CMK (cell line): ENCODE data around the gene BICRAL.
A peak's percentile ranks its signal among the peaks of the same experiment; 100 is the strongest.
"Not testable (repeated sequence)": the region's sequence is repeated elsewhere in the genome, so short reads cannot be mapped to it uniquely, and the experiment has no call there.

ENCODE experiments used
- DNase-seq: peaks from one replicate; pipeline ENCODE4 v3.0.0-alpha.2; 2010; ENCODE audit warnings: low read depth

BICRAL gene

DNA sequence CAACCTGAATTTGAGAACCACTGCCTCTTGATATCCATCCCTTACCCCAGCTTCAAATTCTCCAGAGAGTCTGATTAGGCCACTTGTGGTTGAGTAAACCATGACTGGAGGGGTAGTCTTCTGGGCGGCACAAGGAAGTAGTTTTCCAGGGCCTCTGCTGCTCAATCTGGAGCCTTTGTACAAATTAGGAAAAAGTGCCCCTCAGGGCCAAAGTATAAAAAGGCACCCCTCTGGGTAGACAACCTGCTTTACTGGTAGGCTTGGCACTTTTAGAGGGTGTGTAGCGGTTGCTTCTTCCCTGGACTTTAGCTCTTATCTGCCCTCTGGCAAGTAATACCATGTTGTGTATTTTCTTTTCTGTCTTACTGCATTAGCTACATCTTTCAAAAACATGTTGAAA, 64.7 kb downstream of the BICRAL start:
- no peak for DNase-seq

DNA sequence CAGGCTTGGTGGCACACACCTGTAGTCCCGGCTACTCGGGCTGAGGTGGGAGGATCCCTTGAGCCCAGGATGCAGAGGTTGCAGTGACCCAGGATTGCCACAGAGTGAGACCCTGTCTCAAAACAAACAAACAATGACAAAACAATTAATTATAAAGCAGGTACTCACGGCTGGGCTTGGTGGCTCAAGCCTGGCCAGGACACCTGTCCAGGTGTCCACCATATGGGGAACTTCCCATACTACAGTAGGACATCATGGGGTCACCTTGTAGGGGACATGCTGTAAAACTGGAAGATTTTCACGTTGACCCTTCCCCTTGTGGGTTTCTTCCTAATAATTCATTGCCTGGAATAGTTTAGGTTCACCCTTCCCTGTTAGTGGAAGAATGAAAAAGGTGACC, 66.8 kb downstream of the BICRAL start:
- no peak for DNase-seq

DNA sequence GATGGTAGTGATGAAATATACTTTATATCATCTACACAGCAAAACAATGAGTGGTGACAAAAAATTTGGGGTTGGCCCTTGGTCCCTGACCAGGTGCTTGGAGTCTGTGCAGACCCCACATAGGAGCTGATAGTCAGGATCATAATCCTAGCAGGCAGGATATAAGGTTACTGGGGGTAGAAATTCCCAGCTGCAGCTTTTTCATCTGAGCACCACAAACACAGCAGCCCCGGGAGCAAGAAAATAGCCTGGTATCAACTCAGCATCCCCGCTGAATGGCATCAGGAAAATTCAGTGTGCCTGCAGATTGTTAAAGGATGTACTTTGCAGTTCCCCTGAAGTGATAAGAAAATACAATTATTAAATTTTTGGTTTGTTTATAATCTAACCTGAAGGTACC, 69.7 kb downstream of the BICRAL start:
- DNase-seq: no peak

DNA sequence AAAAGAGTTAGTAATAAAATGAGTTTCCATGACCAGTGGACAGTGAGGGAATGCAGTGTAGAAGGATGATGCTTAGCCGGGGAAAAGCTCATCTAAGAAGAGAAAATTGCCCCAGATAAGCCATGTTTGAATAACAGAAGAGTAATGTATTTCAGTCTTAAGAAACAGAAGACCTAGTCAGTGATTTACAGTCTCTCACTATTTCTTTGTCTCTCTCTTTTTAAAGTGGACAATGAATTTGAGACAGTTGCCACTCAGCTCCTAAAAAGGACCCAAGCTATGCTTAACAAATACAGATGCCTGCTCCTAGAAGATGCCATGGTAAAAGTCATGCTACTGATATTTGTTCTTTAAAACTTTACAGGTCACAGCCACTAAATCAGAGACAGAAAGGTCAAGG, 78.2 kb downstream of the BICRAL start:
- no peak for DNase-seq

DNA sequence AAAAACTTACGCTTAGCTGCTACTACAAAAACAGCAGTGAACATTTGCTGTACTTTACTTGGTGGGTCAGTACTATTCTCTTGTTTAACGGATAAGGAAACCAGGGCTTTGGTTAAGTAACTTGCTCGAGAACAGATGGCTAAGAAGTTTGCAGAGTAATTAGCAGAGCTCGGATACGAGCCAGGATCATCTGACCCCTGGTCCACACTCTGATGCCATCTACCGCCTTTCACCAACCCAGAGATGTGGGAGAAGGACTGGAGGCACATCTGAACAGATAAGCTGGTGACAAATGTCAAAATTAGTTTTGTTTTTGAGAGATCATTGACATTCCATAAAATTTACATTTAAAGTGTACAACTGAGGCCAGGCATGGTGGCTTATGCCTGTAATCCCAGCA, 78.6 kb downstream of the BICRAL start:
- no peak for DNase-seq

DNA sequence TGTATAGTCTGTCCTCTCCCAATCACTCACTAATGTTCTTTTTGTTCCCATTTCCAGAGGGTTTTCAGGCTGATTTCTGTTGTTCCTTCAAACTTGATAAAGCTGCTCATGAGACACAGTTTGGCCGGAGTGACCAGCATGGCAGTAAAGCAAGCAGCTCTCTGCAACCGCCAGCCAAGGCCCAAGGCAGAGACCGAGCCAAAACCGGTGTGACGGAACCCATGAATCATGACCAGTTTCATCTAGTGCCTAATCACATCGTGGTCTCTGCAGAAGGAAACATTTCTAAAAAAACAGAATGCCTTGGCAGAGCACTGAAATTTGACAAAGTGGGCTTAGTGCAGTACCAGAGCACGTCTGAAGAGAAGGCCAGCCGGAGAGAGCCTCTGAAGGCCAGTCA, 82.8 kb downstream of the BICRAL start:
- no peak for DNase-seq

DNA sequence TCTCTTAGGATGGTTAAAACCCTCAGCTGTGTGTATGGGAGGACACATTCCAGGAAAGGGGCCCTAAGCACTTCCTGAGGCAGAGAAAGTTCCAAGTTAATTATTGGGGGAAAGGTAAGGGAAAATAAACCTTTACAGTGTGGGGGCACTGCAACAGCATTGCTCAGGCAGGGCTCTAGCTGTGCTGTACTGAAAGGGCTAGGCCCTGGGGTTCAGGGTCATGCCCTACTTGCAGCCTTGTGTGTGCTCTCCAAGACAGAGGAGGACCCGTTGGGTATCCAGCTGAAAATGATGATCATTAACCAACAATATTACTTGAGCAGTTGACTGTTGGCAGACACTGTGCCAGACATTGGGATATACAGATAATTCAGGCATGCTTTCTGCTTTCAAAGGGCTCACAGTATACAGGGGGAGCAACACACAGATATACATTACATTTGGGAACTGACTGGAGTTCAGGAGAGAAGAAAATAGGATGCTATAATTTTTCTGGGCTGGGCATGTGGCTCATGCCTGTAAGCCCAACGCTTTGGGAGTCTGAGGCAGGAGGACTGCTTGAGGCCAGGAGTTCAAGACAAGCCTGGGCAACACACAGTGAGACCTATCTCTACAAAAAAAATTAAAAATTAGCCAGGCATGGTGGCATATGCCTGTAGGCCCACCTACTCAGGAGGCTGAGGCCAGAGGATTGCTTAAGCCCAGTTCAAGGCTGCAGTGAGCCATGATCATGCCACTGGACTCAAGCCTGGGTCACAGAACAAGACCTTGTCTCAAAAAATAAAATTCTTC, 88.5 kb downstream of the BICRAL start:
- DNase-seq: no peak

DNA sequence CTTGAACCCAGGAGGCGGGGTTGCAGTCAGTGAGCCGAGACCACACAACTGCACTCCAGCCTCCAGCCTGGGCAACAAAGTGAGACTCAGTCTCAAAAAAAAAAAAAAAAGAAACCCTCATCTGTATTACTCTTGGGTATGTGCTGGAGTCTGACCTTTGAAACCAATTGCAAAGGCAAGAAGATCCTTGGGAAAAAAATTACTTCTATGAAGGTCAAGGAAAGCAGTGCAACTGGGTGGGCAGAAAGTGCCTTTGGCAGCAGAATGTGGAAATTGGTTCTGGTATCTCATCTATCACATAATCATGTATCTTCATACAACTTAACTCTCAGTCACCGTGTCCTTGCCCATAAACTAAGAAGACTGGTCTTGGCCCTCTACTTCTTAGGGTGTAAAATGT, 89.9 kb downstream of the BICRAL start:
- DNase-seq: no peak

DNA sequence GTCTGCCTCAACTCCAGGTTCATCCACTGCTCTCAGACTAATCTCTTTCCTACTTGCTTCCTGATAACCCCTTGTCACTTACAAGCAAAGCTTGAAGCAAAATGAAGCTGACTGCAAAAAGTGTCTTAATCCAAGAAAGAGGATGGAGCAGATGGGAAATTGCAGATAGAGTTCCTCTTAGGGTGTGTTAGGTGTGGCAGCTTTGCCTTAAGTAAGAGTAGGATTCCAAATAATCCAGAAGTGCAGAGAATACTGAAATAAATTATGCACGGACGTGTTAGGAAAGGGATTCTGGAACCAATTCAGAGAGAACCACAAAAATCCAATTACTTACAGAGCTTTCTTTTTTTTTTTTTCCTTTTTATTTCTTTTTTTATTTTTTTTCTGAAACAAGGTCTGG, 91.5 kb downstream of the BICRAL start:
- no peak for DNase-seq

DNA sequence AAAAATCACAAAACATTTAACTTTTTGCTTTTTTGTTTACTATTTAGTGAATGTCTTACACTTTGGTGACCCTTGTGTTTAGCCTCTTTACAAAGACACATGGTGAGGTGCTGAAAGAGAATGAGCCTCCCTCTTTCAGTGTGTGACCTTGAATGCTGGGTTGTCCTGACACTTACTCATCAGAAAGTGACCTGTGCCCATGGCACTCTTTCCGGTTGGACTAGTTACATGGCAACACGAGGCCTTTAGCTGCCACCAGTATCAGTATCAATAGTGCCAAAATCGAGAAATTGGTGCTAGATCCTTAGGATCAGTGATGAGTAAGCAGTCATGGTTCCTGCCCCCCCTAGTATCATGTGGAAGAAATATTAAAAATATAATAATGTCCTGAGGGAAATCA, 95.8 kb downstream of the BICRAL start:
- DNase-seq: no peak

DNA sequence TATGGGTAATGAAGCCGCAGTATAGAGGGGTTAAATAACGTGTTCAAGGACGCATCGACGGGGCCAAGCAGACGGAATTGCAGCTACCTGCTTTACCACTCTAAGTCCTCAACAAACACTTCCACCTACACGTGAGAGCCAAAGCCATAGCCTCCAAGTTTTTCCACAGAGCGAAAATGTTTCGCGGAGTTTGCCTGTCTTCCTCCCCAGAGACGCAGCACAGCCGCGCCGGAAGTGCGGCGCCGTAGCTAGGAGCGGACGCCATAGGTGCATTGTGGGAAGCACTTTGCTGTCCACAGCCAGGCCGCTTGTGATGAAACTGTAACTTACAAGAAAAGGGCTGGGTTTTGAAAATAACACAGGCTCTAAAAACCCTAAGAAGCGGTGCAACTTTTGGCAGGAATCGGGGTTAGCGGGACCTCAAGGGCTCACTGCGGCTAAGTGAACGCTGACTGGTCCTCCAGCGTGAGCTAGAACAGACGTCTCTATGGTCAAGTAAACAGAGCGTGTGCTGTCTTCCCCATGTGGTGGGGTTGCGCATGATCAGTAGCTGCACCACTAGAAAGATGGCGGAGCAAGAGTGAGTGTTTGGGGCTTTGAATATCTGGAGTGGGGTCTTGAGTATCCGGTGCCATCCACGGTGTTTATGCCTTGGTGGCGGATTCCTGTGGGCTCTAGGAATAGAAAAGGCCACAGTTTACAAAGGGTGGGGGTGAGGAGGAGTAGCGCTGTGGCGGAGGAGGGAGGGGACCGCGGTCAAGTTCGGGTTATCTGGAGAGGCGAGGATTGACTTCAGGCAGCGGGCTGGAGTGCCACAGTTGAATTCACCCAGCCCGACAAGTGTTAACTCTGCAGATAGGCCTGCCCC, 97.8 kb downstream of the BICRAL start, which contains the start of gene RPL7L1:
RPL7L1 (plus strand) TSS at position 245 of the 868 bp plus-strand sequence; CDS start at position 540, 295 bp downstream.
- peak; percentile 75 for DNase-seq

DNA sequence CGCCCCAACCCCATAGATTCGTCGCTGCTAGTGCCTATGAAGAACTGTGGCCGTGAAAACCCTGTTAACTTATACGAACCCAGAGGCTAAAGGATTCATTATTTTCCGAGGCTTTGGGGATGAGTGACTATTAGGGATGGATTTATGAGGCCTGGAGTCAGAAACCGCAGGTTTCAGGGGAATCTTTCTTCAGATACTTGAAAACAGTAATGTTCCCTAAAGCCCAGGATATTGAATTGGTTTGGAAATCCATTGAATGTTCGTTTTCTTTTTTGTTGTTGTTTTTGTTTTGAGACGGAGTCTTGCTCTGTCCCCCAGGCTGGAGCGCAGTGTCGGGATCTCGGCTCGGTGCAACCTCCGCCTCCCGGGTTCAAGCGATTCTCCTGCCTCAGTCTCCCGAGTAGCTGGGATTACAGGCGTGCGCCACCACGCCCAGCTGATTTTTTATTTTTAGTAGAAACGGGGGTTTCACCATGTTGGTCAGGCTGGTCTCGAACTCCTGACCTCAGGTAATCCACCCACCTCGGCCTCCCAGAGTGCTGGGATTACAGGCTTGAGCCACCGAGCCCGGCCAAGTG, 98.5 kb downstream of the BICRAL start:
- not testable (repeated sequence) for DNase-seq

DNA sequence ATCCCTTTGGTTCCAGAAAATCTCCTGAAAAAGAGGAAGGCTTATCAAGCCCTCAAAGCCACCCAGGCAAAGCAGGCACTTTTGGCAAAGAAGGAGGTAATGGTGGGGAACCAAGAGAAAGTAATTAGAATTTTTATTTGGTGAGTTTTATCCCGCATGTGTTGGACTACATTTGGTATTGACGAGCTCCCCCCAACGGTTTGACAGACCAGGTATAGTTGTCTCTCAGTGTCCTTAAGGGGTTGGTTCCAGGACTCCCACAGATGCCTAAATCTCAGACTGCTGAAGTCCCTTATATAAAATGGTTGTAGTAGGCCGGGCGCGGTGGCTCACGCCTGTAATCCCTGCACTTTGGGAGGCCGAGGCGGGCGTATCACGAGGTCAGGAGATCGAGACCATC, 99.0 kb downstream of the BICRAL start:
- not testable (repeated sequence) for DNase-seq

DNA sequence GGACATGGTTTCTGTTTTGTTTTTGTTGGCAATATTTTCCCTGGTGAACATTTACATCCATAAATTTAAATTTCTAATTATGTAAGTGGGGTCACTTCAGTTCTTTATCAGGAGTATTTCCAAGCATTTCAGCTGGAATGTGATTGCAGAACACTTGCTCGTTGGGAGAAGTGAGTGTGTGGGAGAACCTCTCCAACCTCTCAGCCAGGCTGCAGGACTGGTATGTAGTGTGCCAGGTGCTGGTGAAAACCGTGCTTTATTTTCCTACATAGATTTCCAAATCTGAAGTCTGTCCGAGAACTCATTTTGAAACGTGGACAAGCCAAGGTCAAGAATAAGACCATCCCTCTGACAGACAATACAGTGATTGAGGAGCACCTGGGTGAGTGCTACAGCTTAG, 103.8 kb downstream of the BICRAL start:
- DNase-seq: no peak

DNA sequence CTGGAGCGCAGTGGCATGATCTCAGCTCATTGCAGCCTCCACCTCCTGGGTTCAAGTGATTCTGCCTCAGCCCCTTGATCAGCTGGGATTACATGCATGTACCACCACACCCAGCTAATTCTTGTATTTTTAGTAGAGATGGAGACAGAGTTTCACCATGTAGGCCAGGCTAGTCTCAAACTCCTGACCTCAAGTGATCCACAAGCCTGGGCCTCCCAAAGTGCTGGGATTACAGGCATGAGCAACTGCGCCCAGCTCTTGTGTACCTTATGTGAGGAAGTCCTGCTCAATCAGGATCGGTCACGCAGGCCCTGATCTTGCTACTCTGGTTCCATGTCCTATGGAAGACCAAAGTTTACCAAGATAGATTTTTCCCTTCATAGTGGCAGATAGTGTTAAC, 106.3 kb downstream of the BICRAL start:
- not testable (repeated sequence) for DNase-seq

DNA sequence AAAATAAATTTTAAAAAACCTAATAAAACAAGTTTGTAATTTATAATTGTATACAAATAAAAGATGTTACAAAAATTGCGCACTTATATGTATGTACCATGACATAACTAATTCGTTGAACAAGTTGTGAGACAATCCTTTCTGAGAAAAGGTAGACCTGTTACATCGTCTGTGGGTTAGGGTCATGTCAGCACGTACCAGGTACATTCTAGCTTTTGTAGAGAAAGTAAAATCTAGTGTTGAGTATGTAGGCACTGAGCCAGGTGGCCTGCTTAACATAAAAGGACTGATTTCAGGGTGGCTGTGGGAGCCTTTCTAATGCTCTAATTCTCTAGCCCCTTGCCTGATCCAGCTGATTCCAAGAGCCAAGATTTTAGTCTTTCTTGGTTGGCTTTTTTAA, 108.0 kb downstream of the BICRAL start:
- DNase-seq: no peak

DNA sequence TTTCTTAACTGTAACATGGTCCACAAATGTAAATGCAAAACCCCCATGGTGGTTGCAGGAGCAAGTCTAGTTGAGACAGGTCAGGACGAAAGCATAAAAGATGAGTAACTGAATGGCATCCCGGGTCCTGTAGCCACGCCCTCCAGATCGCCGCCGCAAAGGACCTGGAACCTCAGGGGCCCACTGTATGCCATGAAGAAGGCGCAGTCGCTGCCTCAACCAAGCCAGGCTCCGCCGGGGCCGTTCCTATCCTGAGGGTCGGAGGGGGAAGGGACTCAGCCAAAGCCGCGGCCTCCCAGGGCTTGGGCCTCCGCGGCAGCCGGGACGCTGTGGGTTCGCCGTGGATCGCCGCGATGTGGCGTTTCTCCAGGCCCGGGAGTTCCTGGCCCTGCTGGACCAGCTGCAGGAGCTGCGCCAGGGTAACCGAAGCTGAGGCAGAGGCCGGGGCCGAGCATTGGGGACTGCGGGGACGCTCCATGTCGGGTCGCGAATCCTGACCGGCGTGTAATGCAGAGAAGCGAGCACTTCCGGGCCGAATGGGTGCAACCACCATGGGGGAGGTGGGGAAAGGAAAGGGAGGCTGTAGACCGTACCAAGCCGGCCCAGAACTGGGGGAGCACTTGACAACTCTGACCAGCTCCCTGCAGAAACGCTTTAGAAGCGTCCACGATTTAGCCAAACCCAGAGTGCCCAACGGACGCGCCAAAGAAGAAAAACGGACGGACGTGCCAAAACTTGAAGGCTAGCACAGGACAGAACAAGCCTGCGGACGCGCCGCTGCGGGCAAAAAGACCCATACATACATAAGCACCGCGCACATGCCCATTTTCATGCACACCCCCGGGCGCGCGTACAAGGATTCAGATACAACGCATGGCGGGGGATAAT, 108.7 kb downstream of the BICRAL start:
- DNase-seq: peak; percentile 86

DNA sequence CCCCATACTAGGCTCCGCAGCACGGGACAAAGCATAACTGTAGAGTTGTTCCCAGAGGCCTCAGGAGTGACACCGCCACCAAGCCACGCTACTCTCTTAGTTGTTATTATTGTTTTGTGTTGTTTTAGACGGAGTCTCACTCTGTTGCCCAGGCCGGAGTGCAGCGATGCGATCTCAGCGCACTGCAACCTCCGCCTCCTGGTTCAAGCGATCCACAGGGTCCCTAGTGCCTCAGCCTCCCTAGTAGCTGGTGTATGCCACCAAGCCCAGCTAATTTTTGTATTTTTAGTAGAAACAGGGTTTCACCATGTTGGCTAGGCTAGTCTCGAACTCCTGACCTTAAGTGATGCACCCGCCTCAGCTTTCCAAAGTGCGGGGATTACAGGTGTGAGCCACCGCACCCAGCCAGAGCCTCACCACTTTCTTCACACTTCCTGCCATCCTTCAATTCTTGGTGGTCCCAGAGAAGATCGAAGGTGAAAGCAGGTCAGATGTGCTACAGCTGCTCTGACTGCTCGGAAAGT, 109.4 kb downstream of the BICRAL start:
- DNase-seq: no peak

DNA sequence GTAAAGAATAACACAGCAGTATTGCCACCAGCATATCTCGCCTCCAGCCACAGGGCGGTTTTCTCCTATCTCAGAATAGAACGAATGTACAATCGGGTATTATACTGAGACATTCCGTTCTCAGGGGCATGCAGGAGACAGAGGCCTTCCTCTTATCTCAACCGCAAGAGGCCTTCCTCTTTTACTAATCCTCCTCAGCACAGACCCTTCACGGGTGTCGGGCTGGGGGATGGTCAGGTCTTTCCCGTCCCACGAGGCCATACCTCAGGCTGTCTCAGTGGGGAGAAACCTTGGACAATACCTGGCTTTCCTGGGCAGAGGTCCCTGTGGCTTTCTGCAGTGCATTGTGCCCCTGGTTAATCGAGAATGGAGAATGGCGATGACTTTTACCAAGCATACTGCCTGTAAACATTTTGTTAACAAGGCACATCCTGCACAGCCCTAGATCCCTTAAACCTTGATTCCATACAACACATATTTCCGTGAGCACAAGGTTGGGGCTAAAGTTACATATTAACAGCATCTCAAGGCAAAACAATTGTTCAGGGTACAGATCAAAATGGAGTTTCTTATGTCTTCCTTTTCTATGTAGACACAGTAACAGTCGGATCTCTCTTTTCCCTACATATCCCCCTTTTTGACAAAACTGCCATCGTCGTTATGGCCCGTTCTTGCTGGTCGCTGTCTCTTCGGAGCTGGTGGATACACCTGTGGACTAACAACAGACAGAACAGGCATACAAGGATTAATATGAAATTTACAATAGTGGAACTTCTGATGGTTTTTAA, 112.4 kb downstream of the BICRAL start:
- not testable (repeated sequence) for DNase-seq

DNA sequence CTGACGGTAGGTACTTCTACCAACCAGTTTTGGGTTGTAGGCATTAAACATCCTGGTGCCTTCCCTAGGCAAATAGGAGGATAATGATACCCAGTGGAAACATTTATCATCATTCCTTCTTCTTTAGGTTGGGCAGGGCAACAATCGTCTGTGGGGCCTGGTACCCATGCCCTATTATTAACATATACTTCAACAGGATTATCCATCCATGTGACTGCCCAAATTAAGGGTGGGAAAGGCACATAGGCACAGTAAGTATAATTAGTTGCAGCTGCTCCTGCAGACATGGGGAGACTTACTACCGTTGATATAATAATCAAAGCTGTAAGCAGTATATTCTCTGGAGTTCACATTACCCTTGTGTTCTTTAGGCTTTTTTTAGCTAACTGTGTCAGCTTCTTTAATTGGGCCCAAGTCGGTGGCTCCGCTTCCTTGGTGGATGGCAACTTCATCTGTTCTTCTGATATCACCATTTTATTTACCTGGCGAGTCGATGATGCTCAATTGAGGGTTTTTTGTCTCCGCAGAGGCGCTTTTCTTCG, 114.4 kb downstream of the BICRAL start:
- no peak for DNase-seq
